IPS-15b (cell line): ENCODE results near the gene TAPBPL.

ENCODE experiments used
- H3K27me3 ChIP-seq: one replicate; pipeline ENCODE4 v1.6.1; 2013; ENCODE audit warnings: low read length; ENCODE audit not compliant: control insufficient read depth, insufficient read depth
- H3K36me3 ChIP-seq: one replicate; pipeline ENCODE4 v1.6.1; 2013; ENCODE audit warnings: low read length; ENCODE audit not compliant: control insufficient read depth, insufficient read depth
- H3K4me1 ChIP-seq: one replicate; pipeline ENCODE4 v1.6.1; 2013; ENCODE audit warnings: mild to moderate bottlenecking, low read length; ENCODE audit not compliant: control insufficient read depth, insufficient read depth
- H3K4me3 ChIP-seq: one replicate; pipeline ENCODE4 v1.5.1; 2013; ENCODE audit warnings: low read depth, low read length
- H3K9ac ChIP-seq: one replicate; pipeline ENCODE4 v1.6.1; 2013; ENCODE audit warnings: low read depth, mild to moderate bottlenecking, low read length
- H3K9me3 ChIP-seq: one replicate; pipeline ENCODE4 v1.6.1; 2013; ENCODE audit warnings: mild to moderate bottlenecking, low read length; ENCODE audit not compliant: control insufficient read depth, insufficient read depth

Gene TAPBPL

GRCh38 chr12:6451348-6452244 lies at the start of gene TAPBPL:
Gene TAPBPL (plus strand): TSS chr12:6452042. CDS start chr12:6452249, 207 bp downstream.
- Histone ChIP-seq H3K9ac (peak within 1 kb of the TSS; percentile 77), H3K36me3 (no peaks in the 10 kb centered on the region), H3K27me3 (no peaks in the 10 kb centered on the region), H3K4me3 (peak within 1 kb of the TSS; percentile 50), H3K4me1 (peaks cover 17% of the 10 kb centered on the region), H3K9me3 (no peaks in the 10 kb centered on the region)

- Histone ChIP-seq H3K4me1 (no peaks in the 10 kb centered on the region), H3K9ac (no peak overlapping the region), H3K9me3 (no peaks in the 10 kb centered on the region), H3K27me3 (no peaks in the 10 kb centered on the region), H3K36me3 (no peaks in the 10 kb centered on the region), H3K4me3 (no peak overlapping the region)
Observed at GRCh38 chr12:6404390-6404789, 47.5 kb upstream of the TAPBPL start.

- H3K36me3 ChIP-seq, result no peaks in the 10 kb centered on the region
- no peaks in the 10 kb centered on the region for H3K27me3 ChIP-seq
- H3K4me3 ChIP-seq, result no peak overlapping the region
- H3K4me1 ChIP-seq, result no peaks in the 10 kb centered on the region
- no peak overlapping the region for H3K9ac ChIP-seq
- H3K9me3 ChIP-seq, result no peaks in the 10 kb centered on the region
Observed at GRCh38 chr12:6405963-6406362, 45.9 kb upstream of the TAPBPL start.

GRCh38 chr12:6407236-6407954 lies 44.4 kb upstream of the TAPBPL start:
- H3K27me3 ChIP-seq, result no peaks in the 10 kb centered on the region

GRCh38 chr12:6416596-6416995 lies 35.2 kb upstream of the TAPBPL start:
- Histone ChIP-seq H3K9ac (no peak overlapping the region), H3K36me3 (no peaks in the 10 kb centered on the region), H3K9me3 (no peaks in the 10 kb centered on the region), H3K4me1 (no peaks in the 10 kb centered on the region), H3K4me3 (no peak overlapping the region), H3K27me3 (no peaks in the 10 kb centered on the region)

More at GRCh38 chr12:6407236-6407954, 44.4 kb upstream of the TAPBPL start:
- no peak overlapping the region for H3K4me3 ChIP-seq
- H3K9ac ChIP-seq, result no peak overlapping the region
- H3K4me1 ChIP-seq, result no peaks in the 10 kb centered on the region
- no peaks in the 10 kb centered on the region for H3K9me3 ChIP-seq
- no peaks in the 10 kb centered on the region for H3K36me3 ChIP-seq

GRCh38 chr12:6418796-6419195 lies 33.0 kb upstream of the TAPBPL start:
- no peaks in the 10 kb centered on the region for H3K4me1 ChIP-seq
- H3K36me3 ChIP-seq, result no peaks in the 10 kb centered on the region
- H3K9ac ChIP-seq, result no peak overlapping the region
- no peaks in the 10 kb centered on the region for H3K27me3 ChIP-seq
- no peak overlapping the region for H3K4me3 ChIP-seq
- H3K9me3 ChIP-seq, result no peaks in the 10 kb centered on the region

GRCh38 chr12:6420364-6420763 lies 31.5 kb upstream of the TAPBPL start:
- H3K36me3 ChIP-seq, result no peaks in the 10 kb centered on the region
- no peaks in the 10 kb centered on the region for H3K9me3 ChIP-seq
- no peak overlapping the region for H3K9ac ChIP-seq
- H3K4me1 ChIP-seq, result no peaks in the 10 kb centered on the region
- no peak overlapping the region for H3K4me3 ChIP-seq
- H3K27me3 ChIP-seq, result peaks cover 3% of the 10 kb centered on the region

GRCh38 chr12:6423267-6424007 lies 28.4 kb upstream of the TAPBPL start:
- Histone ChIP-seq H3K27me3 (peaks cover 3% of the 10 kb centered on the region), H3K4me1 (no peaks in the 10 kb centered on the region), H3K4me3 (no peak overlapping the region), H3K9me3 (no peaks in the 10 kb centered on the region), H3K9ac (no peak overlapping the region), H3K36me3 (no peaks in the 10 kb centered on the region)

- Histone ChIP-seq H3K9ac (no peak overlapping the region), H3K9me3 (no peaks in the 10 kb centered on the region), H3K27me3 (peaks cover 3% of the 10 kb centered on the region), H3K36me3 (no peaks in the 10 kb centered on the region), H3K4me1 (no peaks in the 10 kb centered on the region), H3K4me3 (no peak overlapping the region)
Observed at GRCh38 chr12:6424008-6424347, 27.9 kb upstream of the TAPBPL start.

- Histone ChIP-seq H3K4me1 (no peaks in the 10 kb centered on the region), H3K4me3 (no peak overlapping the region), H3K27me3 (peaks cover 3% of the 10 kb centered on the region), H3K9ac (no peak overlapping the region), H3K36me3 (no peaks in the 10 kb centered on the region), H3K9me3 (no peaks in the 10 kb centered on the region)
Observed at GRCh38 chr12:6424866-6425265, 27.0 kb upstream of the TAPBPL start.

GRCh38 chr12:6425590-6426531 lies 26.0 kb upstream of the TAPBPL start:
- Histone ChIP-seq H3K9ac (no peak overlapping the region), H3K4me3 (no peak overlapping the region), H3K4me1 (no peaks in the 10 kb centered on the region), H3K27me3 (peaks cover 3% of the 10 kb centered on the region), H3K9me3 (no peaks in the 10 kb centered on the region), H3K36me3 (no peaks in the 10 kb centered on the region)
